Measurements from ENCODE around the gene MAML3.

MAML3 gene

DNA sequence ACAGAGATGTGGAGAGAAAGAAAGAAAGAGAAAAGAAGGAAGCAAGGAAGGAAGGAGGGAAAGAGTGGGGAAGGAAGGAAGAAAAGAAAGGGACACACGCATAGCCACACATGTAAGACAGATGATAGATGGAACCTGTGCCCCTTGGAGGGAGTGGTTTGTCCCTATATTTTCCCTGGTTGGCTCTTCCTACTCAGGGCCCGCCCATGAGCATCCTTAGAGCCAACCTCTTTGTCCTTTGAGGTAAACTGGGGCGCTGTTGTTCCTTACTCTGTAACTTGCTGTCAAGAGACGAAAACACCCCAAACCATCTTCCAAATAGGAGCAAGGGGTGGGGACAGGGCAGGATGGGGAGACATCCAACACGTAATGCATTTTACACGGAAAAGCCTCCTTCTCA is 220.9 kb downstream of the MAML3 start:
- no peak for DNase-seq (ENCODE audit: extremely low read depth, low read depth)
- TF ChIP-seq, protein P1, sequence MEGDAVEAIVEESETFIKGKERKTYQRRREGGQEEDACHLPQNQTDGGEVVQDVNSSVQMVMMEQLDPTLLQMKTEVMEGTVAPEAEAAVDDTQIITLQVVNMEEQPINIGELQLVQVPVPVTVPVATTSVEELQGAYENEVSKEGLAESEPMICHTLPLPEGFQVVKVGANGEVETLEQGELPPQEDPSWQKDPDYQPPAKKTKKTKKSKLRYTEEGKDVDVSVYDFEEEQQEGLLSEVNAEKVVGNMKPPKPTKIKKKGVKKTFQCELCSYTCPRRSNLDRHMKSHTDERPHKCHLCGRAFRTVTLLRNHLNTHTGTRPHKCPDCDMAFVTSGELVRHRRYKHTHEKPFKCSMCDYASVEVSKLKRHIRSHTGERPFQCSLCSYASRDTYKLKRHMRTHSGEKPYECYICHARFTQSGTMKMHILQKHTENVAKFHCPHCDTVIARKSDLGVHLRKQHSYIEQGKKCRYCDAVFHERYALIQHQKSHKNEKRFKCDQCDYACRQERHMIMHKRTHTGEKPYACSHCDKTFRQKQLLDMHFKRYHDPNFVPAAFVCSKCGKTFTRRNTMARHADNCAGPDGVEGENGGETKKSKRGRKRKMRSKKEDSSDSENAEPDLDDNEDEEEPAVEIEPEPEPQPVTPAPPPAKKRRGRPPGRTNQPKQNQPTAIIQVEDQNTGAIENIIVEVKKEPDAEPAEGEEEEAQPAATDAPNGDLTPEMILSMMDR (IDR thresholded peaks at IDR 0.05; ENCODE audit: low read depth, low read length, missing control alignments): no peak
- no peak overlapping the region for H3K4me3 ChIP-seq (replicated peaks; ENCODE audit: low read depth, low read length)

DNA sequence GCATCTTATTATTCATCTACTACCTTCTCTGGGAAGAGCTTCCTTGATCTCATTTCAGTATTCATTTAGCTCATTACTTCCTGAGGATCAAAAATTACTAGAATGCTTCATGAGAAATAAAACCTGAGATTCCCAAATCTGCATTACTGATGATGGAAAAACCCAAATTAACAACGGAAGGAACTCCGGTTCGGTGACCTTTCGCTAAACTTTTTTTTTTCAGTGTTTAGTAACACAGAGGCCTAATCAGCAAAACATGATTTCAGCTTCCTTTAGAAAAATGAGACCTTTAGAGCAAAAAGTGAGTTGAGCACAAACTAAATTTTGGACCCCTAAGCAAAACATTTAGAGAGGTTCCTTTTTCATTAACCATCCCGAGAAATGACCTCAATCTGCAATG is 229.2 kb downstream of the MAML3 start:
- H3K4me3 ChIP-seq (replicated peaks; ENCODE audit: low read depth, low read length): no peak overlapping the region
- DNase-seq (ENCODE audit: extremely low read depth, low read depth): no peak
- TF ChIP-seq, protein P1 (IDR thresholded peaks at IDR 0.05; ENCODE audit: low read depth, low read length, missing control alignments): no peak

DNA sequence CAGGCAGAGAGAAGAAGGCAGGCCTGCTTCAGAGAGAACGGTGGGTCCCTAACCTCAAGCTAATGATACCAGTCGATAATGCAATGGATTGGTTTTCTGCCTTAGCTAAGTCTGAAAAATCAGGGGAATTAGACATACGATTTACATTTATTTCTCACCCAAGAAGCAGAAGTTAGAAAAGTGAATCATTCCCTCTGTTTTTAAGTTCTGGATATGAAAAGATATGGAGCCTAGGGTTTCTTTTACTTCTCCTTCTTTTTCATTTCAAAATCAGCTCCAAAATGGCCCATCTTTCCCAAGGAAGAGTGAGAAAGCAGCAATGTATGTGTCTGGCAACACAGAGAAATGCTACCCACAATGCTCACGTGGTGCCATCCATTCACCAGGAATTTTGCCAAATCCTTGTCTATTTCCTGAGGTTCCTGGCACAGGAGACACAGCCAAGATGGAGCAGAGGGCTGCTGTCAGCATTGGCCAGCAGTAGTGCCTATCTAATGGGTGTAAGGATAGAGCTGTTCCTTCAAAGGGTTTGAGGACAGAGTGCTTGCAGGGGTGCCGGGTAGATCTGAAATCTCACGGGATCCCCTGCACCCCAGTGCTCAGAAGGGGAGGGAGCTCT is 231.5 kb downstream of the MAML3 start:
- TF ChIP-seq, protein P1 (IDR thresholded peaks at IDR 0.05; ENCODE audit: low read depth, low read length, missing control alignments): no peak
- H3K4me3 ChIP-seq (replicated peaks; ENCODE audit: low read depth, low read length): no peak overlapping the region
- no peak for DNase-seq (ENCODE audit: extremely low read depth, low read depth)

DNA sequence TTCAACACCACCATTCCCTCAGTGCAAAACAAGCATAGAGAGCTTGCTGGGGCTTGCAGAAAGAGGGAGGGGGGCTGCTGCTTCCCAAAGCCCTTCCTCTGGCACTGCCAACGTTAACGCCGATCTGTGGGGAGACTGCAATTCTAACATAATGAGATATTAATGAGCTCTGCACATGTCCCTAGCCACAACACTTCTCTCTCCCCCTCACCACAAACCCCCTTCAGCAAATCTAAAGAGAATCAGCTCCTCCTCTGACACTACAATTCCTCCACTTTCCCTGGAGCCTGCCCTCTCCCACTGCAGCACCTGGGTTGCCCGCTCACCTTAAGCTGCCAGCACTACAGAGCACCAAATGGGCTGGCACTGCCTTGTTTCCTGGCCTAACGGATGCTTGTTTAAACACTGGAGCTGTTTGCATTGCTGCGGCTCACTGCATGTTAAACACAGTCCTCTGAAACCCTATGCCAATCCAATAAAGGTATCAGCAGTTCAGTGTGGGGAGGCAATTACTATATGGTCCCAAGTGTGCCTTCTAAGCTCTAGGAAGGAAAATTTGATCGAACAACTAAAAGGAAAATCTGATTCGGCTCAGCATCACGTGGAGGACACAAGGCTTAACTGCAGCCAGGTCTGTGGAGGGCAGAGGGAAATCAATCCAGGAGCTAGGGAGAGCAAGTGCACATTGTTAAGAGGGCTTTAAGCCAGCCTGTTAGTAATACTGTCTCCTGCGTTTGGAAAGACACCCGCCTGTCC is 232.4 kb downstream of the MAML3 start:
- H3K4me3 ChIP-seq (replicated peaks; ENCODE audit: low read depth, low read length): no peak overlapping the region

DNA sequence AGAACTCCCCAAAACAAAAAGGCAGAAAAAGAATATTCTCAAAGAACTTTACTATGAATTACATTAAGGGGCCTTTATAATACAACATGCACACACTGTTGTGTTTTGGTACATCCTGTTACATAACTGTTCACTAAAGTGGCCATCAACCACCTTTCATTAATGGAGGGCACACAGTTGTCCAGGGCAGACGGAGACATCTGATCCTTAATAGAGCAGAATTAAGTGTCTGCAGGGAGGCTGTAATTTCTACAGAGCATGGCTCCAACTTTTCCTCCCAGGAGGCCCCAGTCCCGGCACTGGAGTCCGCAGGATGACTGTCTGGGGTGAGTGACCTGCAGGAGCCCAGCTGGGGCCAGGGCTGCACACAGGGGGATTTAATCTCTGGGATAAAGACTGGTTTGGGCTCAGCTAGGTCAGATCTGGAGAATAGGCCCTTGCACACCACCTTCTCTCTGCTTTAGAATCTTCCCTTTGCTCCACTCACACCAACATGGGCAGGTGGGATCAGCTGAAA is 233.4 kb downstream of the MAML3 start:
- DNase-seq (ENCODE audit: extremely low read depth, low read depth): no peak
- TF ChIP-seq, protein P1 (IDR thresholded peaks at IDR 0.05; ENCODE audit: low read depth, low read length, missing control alignments): no peak
- H3K4me3 ChIP-seq (replicated peaks; ENCODE audit: low read depth, low read length): no peak overlapping the region

More for the DNA sequence above, 232.4 kb downstream of the MAML3 start:
- TF ChIP-seq, protein P1 (IDR thresholded peaks at IDR 0.05; ENCODE audit: low read depth, low read length, missing control alignments): no peak
- no peak for DNase-seq (ENCODE audit: extremely low read depth, low read depth)

DNA sequence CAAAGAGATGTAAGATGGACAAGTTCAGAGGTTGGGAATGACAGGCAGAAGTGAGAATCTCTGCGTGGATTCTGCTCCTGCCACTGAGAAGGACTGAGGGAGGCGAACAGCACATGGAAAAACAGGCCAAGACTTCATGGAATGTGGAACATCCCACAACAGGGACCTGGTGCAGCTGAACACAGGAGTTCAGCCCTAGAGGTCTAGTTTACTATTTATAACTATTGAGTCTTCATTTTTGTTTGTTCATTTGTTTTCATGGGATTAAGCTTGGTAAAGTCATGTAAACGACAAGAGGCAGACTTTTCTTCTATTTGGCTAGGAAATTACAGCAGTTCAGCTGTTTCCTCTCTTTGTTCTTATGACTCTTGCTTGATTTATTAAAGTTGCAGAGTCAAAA is 234.5 kb downstream of the MAML3 start:
- TF ChIP-seq, protein P1 (IDR thresholded peaks at IDR 0.05; ENCODE audit: low read depth, low read length, missing control alignments): no peak
- no peak overlapping the region for H3K4me3 ChIP-seq (replicated peaks; ENCODE audit: low read depth, low read length)
- DNase-seq (ENCODE audit: extremely low read depth, low read depth): no peak

Measured in HFF-Myc (cell line).